PC-3 (cell line): ENCODE data around the gene MESP2. TPM values are rescaled to one million over a fixed set of nuclear protein-coding genes. Genes with fewer than 3 reads are reported as not detected.
A peak's percentile ranks its signal among the peaks of the same experiment; 100 is the strongest.

Experiments
- ATAC-seq: fragments of 200-7000 bp; cut with Tn5 transposase; 2 replicates; pipeline ENCODE4 v1.9.1; 2020; ENCODE audit warnings: mild to moderate bottlenecking, moderate library complexity
- BruUV-seq: library from RNA; stranded (reverse); fragments of 400-500 nt; replicated peaks from 2 replicates; lab custom pipeline; 2021; lab: Mats Ljungman, UMichigan
- CTCF ChIA-PET: fragments of 300-600 bp; sonication (Branson Sonifier 250); formaldehyde crosslinking; loops from one replicate; lab custom pipeline; 2022; ENCODE audit warnings: antibody characterized with exemption; lab: Charles Lee
- POLR2A ChIA-PET: fragments of 300-600 bp; sonication (Branson Sonifier 250); formaldehyde crosslinking; loops from one replicate; lab custom pipeline; 2022; ENCODE audit warnings: antibody characterized with exemption; ENCODE audit not compliant: unreplicated experiment; lab: Charles Lee
- DNase-seq: peaks from one replicate; pipeline ENCODE4 v3.0.0-alpha.2; 2015
- H2AFZ ChIP-seq: fragments of 300-600 bp; sonication (generic); 2 replicates; pipeline ENCODE4 v1.6.0; 2016; ENCODE audit warnings: antibody characterized with exemption, low read length
- H3F3A ChIP-seq: fragments of 300-600 bp; sonication (generic); one replicate; pipeline ENCODE4 v1.6.0; 2017; ENCODE audit warnings: antibody characterized with exemption, low read length, control low read depth, mild to moderate bottlenecking; ENCODE audit not compliant: unreplicated experiment
- H3K27ac ChIP-seq: fragments of 300-600 bp; sonication (generic); 2 replicates; pipeline ENCODE4 v1.5.1; 2016; ENCODE audit warnings: mild to moderate bottlenecking, low read length
- H3K27me3 ChIP-seq: fragments of 300-600 bp; sonication (generic); 2 replicates; pipeline ENCODE4 v1.6.1; 2016; ENCODE audit warnings: low read length, mixed read lengths
- H3K36me3 ChIP-seq: fragments of 300-600 bp; sonication (generic); 2 replicates; pipeline ENCODE4 v1.6.1; 2016; ENCODE audit warnings: low read depth, mixed run types, low read length, mixed read lengths
- H3K4me1 ChIP-seq: fragments of 300-600 bp; sonication (generic); 2 replicates; pipeline ENCODE4 v1.5.1; 2016; ENCODE audit warnings: low read length; ENCODE audit not compliant: insufficient read depth
- H3K4me2 ChIP-seq: fragments of 300-600 bp; sonication (generic); 2 replicates; pipeline ENCODE4 v1.6.0; 2016; ENCODE audit warnings: low read length
- H3K4me3 ChIP-seq: fragments of 300-600 bp; sonication (generic); 2 replicates; pipeline ENCODE4 v1.5.1; 2016; ENCODE audit warnings: mild to moderate bottlenecking, low read length, mixed read lengths
- H3K79me2 ChIP-seq: fragments of 300-600 bp; sonication (generic); 2 replicates; pipeline ENCODE4 v1.6.1; 2017; ENCODE audit warnings: low read length, mixed read lengths
- H3K9ac ChIP-seq: fragments of 300-600 bp; sonication (generic); 2 replicates; pipeline ENCODE4 v1.6.0; 2016; ENCODE audit warnings: mild to moderate bottlenecking, low read length
- H3K9me2 ChIP-seq: fragments of 300-600 bp; sonication (generic); replicated peaks from 2 replicates; pipeline ENCODE4 v1.6.1; 2016; ENCODE audit warnings: mixed run types, low read length, mixed read lengths
- H3K9me3 ChIP-seq: fragments of 300-600 bp; sonication (generic); 2 replicates; pipeline ENCODE4 v1.6.1; 2016; ENCODE audit warnings: low read length, mixed read lengths
- H4K20me1 ChIP-seq: fragments of 300-600 bp; sonication (generic); 2 replicates; pipeline ENCODE4 v1.6.1; 2016; ENCODE audit warnings: low read length, mixed read lengths
- CTCF ChIP-seq: fragments of 300-600 bp; sonication (generic); conservative IDR thresholded peaks from 2 replicates; pipeline ENCODE4 v1.5.1; 2017; ENCODE audit warnings: antibody characterized with exemption, low read depth, mild to moderate bottlenecking, low read length
- EZH2 ChIP-seq: fragments of 300-600 bp; sonication (generic); IDR thresholded peaks from one replicate; pipeline ENCODE4 v1.6.1; 2017; ENCODE audit warnings: antibody characterized with exemption, mild to moderate bottlenecking, low read length; ENCODE audit not compliant: unreplicated experiment
- EZH2phosphoT487 ChIP-seq: fragments of 300-600 bp; sonication (generic); IDR thresholded peaks from 2 replicates; pipeline ENCODE4 v1.6.1; 2018; ENCODE audit warnings: mild to moderate bottlenecking, antibody characterized with exemption, low read length, borderline replicate concordance
- intact Hi-C: fragments of 100-400 bp; cut with micrococcal nuclease; formaldehyde crosslinking; loops from 2 replicates; pipeline ENCODE4 v1.9.0; 2023
- total RNA-seq: library from RNA; depleted of rRNA; stranded (reverse); fragments of >200 nt; gene quantifications from 2 replicates; pipeline ENCODE4 v1.2.3, GENCODE V29; 2014

The MESP2 gene
- total RNA-seq, 1 experiment from 2014 or later: 1.1 TPM

DNA sequence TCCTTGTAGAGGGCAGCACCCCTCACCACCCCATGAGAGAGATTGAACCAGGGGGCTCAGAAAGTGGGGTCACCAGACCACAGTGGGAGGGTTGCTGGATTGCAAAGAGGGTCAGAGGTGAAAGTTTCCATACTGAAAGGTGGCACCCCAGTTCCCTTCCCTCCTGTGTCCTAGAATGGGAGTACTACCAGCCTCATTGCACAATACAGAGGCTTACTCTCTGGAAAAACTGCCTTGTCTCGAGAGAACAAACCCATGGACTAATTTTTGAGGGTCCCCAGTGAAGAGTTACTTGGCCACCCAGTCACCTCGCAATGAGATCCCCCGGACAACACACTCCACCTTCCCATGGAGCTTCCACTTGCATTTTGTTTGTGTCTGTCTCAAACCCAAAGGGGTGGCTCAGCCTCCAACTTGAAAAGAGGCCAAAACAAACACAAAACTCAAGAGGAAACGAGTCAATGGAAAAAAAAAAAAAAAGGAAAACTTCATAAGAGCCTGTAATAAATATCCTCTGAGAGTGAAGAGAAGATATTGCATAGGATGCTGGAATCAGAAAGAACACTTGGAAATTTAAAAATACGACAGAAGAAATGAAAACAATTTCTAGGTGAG, 18.6 kb downstream of the MESP2 start:
- H3K27me3 ChIP-seq: no peaks in the 10 kb centered on the region
- no peak overlapping the region for H3K27ac ChIP-seq
- ChIA-PET POLR2A (no interaction called here), CTCF (no interaction called here)
- TF ChIP-seq EZH2 (no peak), EZH2phosphoT487 (no peak), CTCF (no peak)
- H3F3A ChIP-seq: no peaks in the 10 kb centered on the region
- no peaks in the 10 kb centered on the region for H3K9me2 ChIP-seq
- H3K79me2 ChIP-seq: no peaks in the 10 kb centered on the region
- 0 out of 2 replicates have a peak, but pooled peaks cover 2% of the 10 kb centered on the region for H3K36me3 ChIP-seq
- no peak overlapping the region for H3K9ac ChIP-seq
- peaks cover 10% of the 10 kb centered on the region for H3K4me1 ChIP-seq
- no peaks in the 10 kb centered on the region for H3K9me3 ChIP-seq
- no peak overlapping the region for H3K4me3 ChIP-seq
- ATAC-seq (no peak), DNase-seq (peak; percentile 53)
- 0 out of 2 replicates have a peak overlapping the region, but pooled peaks have one; percentile 11 for H3K4me2 ChIP-seq
- no TSS peak for BruUV-seq
- H2AFZ ChIP-seq: no peak overlapping the region
- H4K20me1 ChIP-seq: no peaks in the 10 kb centered on the region
- intact Hi-C loops: no loop called here

GRCh38 chr15:89795996-89796395, 19.9 kb downstream of the MESP2 start:
- Histone ChIP-seq H2AFZ (no peak overlapping the region), H3K36me3 (0 out of 2 replicates have a peak, but pooled peaks cover under 1% of the 10 kb centered on the region), H3K27ac (no peak overlapping the region), H3F3A (no peaks in the 10 kb centered on the region), H3K79me2 (no peaks in the 10 kb centered on the region), H3K9me3 (no peaks in the 10 kb centered on the region), H4K20me1 (no peaks in the 10 kb centered on the region), H3K9me2 (no peaks in the 10 kb centered on the region), H3K4me1 (peaks cover 10% of the 10 kb centered on the region), H3K27me3 (no peaks in the 10 kb centered on the region), H3K4me2 (no peak overlapping the region), H3K9ac (no peak overlapping the region), H3K4me3 (no peak overlapping the region)
- DNase-seq (no peak), ATAC-seq (no peak)
- intact Hi-C loops: no loop called here
- CTCF ChIA-PET: no interaction called here
- no peak for TF ChIP-seq CTCF
- TF ChIP-seq EZH2: no peak
- TF ChIP-seq EZH2phosphoT487: no peak
- no TSS peak for BruUV-seq
- POLR2A ChIA-PET: no interaction called here

- no peak overlapping the region for H3K9ac ChIP-seq
- H3K79me2 ChIP-seq: no peaks in the 10 kb centered on the region
- no peak overlapping the region for H2AFZ ChIP-seq
- peaks cover 10% of the 10 kb centered on the region for H3K4me1 ChIP-seq
- TF ChIP-seq CTCF (no peak), EZH2phosphoT487 (no peak), EZH2 (no peak)
- ChIA-PET CTCF (no interaction called here), POLR2A (no interaction called here)
- no TSS peak for BruUV-seq
- DNase-seq (no peak), ATAC-seq (no peak)
- H3K4me2 ChIP-seq: no peak overlapping the region
- H4K20me1 ChIP-seq: no peaks in the 10 kb centered on the region
- no peaks in the 10 kb centered on the region for H3K27me3 ChIP-seq
- no peaks in the 10 kb centered on the region for H3K9me3 ChIP-seq
- intact Hi-C loops: no loop called here
- no peaks in the 10 kb centered on the region for H3F3A ChIP-seq
- H3K36me3 ChIP-seq: no peaks in the 10 kb centered on the region
- H3K4me3 ChIP-seq: no peak overlapping the region
- H3K9me2 ChIP-seq: no peaks in the 10 kb centered on the region
- H3K27ac ChIP-seq: no peak overlapping the region
Measured at GRCh38 chr15:89797678-89798201, 21.6 kb downstream of the MESP2 start.
